SK-N-SH (cell line): ENCODE measurements around the gene IFITM5.
"Not testable (repeated sequence)": the region's sequence is repeated elsewhere in the genome, so short reads cannot be mapped to it uniquely, and the experiment has no call there.

Experiments
- CHD2 ChIP-seq: fragments of 150-350 bp; IDR thresholded peaks from 2 replicates; pipeline ENCODE4 v1.6.1; 2018; ENCODE audit warnings: low read length; ENCODE audit not compliant: partially characterized antibody
- CTCF ChIP-seq: fragments of 200-600 bp; sonication (generic); IDR thresholded peaks from 2 replicates; pipeline ENCODE4 v1.6.1; 2017; ENCODE audit warnings: antibody characterized with exemption, mild to moderate bottlenecking, moderate library complexity
- ELF1 ChIP-seq: IDR thresholded peaks from 2 replicates; pipeline ENCODE4 v1.4.0; 2012
- EZH2phosphoT487 ChIP-seq: fragments of 200-600 bp; sonication (generic); IDR thresholded peaks from 2 replicates; pipeline ENCODE4 v1.6.1; 2017; ENCODE audit warnings: low read depth, mixed run types, mild to moderate bottlenecking, antibody characterized with exemption, moderate library complexity, borderline replicate concordance
- GABPA ChIP-seq: IDR thresholded peaks from 2 replicates; pipeline ENCODE4 v1.4.0; 2012; ENCODE audit warnings: low read depth, mild to moderate bottlenecking
- PBX3 ChIP-seq: IDR thresholded peaks from 2 replicates; pipeline ENCODE4; 2012
- POLR2AphosphoS5 ChIP-seq: IDR thresholded peaks from 2 replicates; pipeline ENCODE4 v1.6.1; 2012; ENCODE audit warnings: low read depth, low read length
- REST ChIP-seq: IDR thresholded peaks from 2 replicates; pipeline ENCODE4 v1.6.1; 2012; ENCODE audit warnings: mild to moderate bottlenecking, low read depth, low read length, moderate library complexity
- SIN3A ChIP-seq: IDR thresholded peaks from 2 replicates; pipeline ENCODE4 v1.6.1; 2012; ENCODE audit warnings: low read depth, mild to moderate bottlenecking, low read length, moderate library complexity, borderline replicate concordance
- SMC3 ChIP-seq: IDR thresholded peaks from 2 replicates; pipeline ENCODE4 v1.6.1; 2012; ENCODE audit warnings: low read depth, low read length, improper control_type of control experiment
- TAF1 ChIP-seq: IDR thresholded peaks from 2 replicates; pipeline ENCODE4 v1.6.1; 2012; ENCODE audit warnings: low read depth, mild to moderate bottlenecking, low read length, moderate library complexity, borderline replicate concordance
- YY1 ChIP-seq: IDR thresholded peaks from 2 replicates; pipeline ENCODE4 v1.4.0; 2012; ENCODE audit warnings: low read depth, mild to moderate bottlenecking

GRCh38 chr11:324593-325517 lies 25.5 kb upstream of the IFITM5 start:
- TF ChIP-seq CTCF, CHD2, TAF1, PBX3, REST, POLR2AphosphoS5, GABPA, SMC3, EZH2phosphoT487, ELF1, SIN3A, YY1: not testable (repeated sequence)
